GM13976 (cell line): ENCODE results near the gene NTM.

Experiments
- DNase-seq: peaks from one replicate; pipeline ENCODE4 v3.0.0; 2012; ENCODE audit warnings: low spot score
- in situ Hi-C: fragments of 300-500 bp; cut with MboI; formaldehyde crosslinking; loops from one replicate; pipeline ENCODE4 v1.12.0; 2022; ENCODE audit warnings: low sequenced_read_pairs, mixed read lengths, inconsistent platforms; ENCODE audit not compliant: unreplicated experiment
- TF ChIP-seq, protein P1 (sequence below): IDR thresholded peaks from 2 replicates; pipeline ENCODE4 v1.5.1; 2012; ENCODE audit warnings: borderline replicate concordance, mild to moderate bottlenecking; ENCODE audit not compliant: insufficient read depth; ENCODE audit errors: extremely low read depth, missing control alignments, control extremely low read depth

NTM gene

DNA sequence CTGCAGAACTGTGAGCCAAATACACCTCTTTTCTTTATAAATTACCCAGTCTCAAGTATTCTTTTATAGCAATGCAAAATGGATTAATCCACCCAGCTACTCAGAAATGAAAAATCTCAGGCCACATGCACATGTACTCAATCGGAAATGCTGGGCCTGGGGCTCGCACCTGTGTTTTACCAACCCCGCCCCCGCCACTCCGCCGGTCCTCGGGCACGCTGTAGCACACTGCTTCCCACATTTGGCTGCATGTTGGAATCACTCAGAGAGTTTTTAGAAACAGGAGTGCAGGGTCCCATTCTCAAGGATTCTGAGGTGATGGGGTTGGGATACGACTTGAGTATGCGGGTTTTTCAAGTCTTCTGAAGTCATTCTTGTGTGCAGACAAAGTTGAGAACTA, 284.4 kb downstream of the NTM start:
- TF ChIP-seq, protein P1, sequence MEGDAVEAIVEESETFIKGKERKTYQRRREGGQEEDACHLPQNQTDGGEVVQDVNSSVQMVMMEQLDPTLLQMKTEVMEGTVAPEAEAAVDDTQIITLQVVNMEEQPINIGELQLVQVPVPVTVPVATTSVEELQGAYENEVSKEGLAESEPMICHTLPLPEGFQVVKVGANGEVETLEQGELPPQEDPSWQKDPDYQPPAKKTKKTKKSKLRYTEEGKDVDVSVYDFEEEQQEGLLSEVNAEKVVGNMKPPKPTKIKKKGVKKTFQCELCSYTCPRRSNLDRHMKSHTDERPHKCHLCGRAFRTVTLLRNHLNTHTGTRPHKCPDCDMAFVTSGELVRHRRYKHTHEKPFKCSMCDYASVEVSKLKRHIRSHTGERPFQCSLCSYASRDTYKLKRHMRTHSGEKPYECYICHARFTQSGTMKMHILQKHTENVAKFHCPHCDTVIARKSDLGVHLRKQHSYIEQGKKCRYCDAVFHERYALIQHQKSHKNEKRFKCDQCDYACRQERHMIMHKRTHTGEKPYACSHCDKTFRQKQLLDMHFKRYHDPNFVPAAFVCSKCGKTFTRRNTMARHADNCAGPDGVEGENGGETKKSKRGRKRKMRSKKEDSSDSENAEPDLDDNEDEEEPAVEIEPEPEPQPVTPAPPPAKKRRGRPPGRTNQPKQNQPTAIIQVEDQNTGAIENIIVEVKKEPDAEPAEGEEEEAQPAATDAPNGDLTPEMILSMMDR: no peak
- no peak for DNase-seq
- in situ Hi-C loops: loop anchor here (25.0 kb wide), 1 partner anchor 593 kb away; no protein-coding TSS in a partner anchor

DNA sequence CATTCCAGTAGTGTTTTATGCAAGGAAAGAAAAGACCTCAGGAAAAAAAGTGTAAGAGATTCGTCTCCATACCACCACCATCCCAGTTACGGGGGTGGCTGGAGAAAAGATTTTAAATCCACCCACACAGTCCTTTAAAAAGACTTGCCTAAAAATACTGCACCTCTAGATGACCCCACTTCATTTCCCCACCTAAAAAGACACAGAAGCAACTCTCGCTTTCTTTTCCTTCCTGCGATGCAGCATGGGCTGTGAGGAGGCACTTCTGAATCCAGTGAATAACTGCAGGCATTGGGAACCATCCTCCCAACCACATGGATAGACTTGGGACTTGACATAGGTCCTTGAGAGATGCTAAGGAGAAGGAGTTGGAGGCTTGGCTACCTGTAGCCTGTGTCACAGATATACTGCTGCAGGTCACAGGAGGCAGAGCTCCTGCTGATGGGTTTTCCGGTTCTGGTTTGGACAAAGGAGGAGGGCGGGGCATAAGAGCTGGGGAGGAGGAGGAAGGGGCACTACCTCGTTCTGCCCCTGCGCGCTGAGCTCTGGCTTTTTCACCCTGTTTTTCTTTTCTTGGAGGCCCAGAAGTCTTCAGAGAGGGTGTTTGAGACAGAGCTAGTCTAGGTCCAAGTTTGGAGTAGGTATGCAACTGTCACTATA, 285.9 kb downstream of the NTM start:
- TF ChIP-seq, protein P1: no peak
- no peak for DNase-seq
- in situ Hi-C loops: loop anchor here (25.0 kb wide), 1 partner anchor 594 kb away; no protein-coding TSS in a partner anchor

DNA sequence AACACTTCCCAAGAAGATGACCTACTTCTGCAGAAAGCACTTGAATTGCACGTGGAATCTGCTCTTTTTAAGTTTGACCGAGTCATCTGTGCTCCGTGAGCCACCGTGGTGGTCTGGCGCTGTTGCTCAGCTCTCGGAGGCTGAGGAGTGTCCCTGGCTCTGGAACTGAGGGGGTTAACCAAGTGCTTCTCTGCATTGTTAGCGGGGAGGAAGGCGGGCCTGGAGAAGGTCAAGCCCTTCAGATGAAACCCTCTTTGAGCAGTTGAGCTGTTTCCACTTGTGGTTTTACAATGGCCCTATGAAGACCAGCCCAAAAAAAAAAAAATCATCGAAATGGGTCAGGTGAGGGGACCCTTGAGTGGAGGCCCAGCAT, 286.4 kb downstream of the NTM start:
- in situ Hi-C loops: loop anchor here (25.0 kb wide), 1 partner anchor 595 kb away; no protein-coding TSS in a partner anchor
- TF ChIP-seq, protein P1: no peak

DNA sequence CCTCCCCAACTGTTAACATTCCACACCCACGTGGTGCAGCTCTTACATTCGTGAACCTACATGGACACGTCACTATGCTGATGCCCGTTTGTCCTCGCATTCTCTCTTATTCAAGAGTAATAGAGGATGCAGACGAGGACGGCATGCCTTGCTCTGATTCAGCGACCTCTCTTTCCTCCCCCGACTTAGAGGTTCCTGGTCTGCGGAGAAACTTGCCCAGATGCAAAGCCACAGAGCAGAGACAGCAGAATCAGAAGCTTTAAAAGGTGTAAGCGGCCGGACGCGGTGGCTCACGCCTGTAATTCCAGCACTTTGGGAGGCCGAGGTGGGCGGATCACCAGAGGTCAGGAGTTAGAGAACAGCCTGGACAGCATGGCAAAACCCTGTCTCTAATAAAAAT, 288.0 kb downstream of the NTM start:
- in situ Hi-C loops: loop anchor here (25.0 kb wide), 1 partner anchor 596 kb away; no protein-coding TSS in a partner anchor
- DNase-seq: no peak
- TF ChIP-seq, protein P1: no peak

More for the DNA sequence above, 286.4 kb downstream of the NTM start:
- DNase-seq: no peak

DNA sequence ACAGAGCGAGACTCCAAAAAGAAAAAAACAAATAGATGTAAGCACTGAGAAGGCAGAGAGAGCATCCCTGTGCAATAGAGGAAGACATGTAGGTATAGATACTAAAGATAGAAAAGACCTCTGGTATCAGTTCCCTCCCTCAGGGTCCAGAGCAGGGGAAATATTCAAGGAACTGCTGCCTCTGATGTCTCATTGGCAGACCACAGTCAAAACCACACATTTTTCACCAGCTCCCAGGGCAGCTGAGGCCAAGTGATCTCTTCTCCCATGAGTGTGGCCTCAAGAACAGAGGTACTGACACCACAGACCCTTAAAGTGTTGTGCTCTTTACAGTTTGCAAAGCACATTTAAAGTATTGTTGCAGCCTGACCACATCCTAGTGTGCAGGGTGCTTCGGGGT, 288.5 kb downstream of the NTM start:
- DNase-seq: peak; percentile 59
- in situ Hi-C loops: loop anchor here (25.0 kb wide), 1 partner anchor 597 kb away; no protein-coding TSS in a partner anchor
- TF ChIP-seq, protein P1: no peak

DNA sequence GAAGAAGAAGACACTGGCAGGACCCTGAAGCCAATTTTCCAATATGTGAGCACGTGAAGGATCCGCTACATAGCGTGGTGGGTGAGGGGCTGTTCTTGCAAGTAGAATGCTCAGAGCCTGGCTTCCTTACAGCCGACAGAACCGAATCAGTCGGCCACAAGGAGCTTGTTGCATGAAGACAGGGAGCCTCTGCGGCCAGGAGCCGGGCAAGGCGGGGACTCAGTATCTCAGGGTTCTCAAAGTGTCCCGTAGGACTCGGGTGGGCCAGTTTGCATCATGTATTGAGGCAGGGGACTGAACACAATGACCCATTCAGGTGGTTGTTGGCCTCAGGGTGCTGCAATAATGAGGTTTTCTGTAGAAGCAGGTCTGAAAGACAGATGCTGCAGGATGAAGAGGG, 289.5 kb downstream of the NTM start:
- in situ Hi-C loops: loop anchor here (25.0 kb wide), 1 partner anchor 598 kb away; no protein-coding TSS in a partner anchor
- TF ChIP-seq, protein P1: no peak
- DNase-seq: no peak
